ENCODE results near the gene MRTFA.
A peak's percentile ranks its signal among the peaks of the same experiment; 100 is the strongest.
"Not testable (repeated sequence)": the region's sequence is repeated elsewhere in the genome, so short reads cannot be mapped to it uniquely, and the experiment has no call there.

Gene MRTFA

GRCh38 chr22:40636380-40637182 is at the start of gene MRTFA:
Gene MRTFA, minus strand, starts transcription at chr22:40636719.
- DNase-seq = peak; percentile 100

DNA sequence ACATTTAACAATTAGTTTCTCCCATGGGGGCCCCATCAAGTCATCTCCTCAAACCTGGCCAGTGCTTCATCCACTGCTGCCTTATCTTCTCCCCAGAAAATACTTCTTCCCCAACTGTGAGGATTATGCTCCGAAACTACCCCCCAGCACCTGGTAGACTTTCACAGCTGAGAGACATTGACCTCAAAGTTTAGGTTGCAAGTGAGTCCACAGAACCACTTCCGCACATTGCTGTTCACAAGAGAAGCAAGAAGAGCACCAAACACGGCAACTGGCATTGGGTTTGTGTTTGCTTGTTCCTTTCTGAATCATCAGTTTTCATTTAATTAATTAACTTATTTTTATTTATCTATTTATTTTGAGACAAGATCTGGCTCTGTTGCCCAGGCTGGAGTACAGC is 48.9 kb upstream of the MRTFA start:
- no peak for DNase-seq

- DNase-seq = no peak
Observed at GRCh38 chr22:40684728-40685127, 48.2 kb upstream of the MRTFA start.

- DNase-seq = no peak
Observed at GRCh38 chr22:40681451-40681850, 44.9 kb upstream of the MRTFA start.

GRCh38 chr22:40680819-40681183 is 44.3 kb upstream of the MRTFA start:
- no peak for DNase-seq

DNA sequence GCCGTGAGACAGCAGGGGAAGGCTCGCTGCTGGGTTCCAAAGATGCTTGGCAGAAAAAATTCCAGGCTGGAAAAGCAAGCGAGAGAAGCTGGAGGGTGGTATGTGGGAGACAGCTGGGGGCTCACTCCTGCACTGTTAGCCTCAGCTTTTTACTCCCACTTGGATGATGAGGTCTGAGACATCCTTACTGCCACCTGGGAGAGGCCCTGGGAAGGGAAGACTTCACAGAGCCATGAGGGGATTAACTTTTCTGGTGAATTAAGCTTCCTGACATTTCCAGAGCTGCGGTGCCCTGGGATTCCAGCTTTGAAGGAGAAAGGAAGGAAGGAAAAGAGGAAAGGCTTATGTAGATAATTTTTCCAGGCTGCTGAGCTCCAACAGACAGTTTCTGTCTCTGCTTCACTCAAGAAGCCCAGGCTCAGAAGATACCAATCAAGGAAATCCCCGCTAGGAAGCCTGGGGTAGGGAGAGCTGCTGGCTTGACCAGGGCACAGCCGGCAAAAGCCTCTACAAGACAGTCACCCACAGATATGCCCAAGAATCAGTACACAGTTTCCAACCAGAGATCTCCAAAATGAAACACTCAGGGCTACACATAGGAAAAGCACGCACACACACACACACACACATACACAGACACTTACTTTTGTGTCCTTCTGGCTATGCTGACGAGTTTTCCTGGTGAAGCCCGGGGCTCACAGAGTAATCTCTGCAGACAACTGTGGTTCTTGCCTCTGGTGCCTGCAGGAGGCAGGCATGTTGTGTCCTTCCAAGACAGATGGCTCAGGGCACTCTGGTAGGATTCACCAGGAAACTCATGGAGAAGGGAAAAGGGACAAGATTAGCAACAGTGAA is 43.7 kb upstream of the MRTFA start:
- DNase-seq = no peak

GRCh38 chr22:40679249-40679963 is 42.9 kb upstream of the MRTFA start, which contains the start of gene MCHR1:
Gene MCHR1, plus strand, starts transcription at chr22:40679484. Its CDS starts 169 bp downstream, at chr22:40679653.
- no peak for DNase-seq

GRCh38 chr22:40678493-40679248 is 42.2 kb upstream of the MRTFA start:
- DNase-seq = no peak

- no peak for DNase-seq
Observed at GRCh38 chr22:40676644-40677043, 40.1 kb upstream of the MRTFA start.

DNA sequence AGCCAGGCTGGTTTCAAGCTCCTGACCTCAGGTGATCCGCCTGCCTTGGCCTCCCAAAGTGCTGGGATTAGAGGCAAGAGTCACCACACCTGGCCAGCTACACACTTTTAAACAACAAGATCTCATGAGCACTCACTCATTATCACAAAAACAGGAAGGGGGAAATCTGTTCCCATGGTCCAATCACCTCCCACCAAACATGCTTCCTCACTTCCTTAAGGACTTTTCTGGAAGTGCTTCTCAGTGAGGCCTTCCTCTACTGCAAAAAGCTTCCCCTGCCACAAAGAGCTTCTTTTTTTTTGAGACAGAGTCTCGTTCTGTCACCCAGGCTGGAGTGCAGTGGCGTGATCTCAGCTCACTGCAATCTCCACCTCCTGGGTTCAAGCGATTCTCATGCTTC is 39.6 kb upstream of the MRTFA start:
- DNase-seq = not testable (repeated sequence)

GRCh38 chr22:40674274-40674673 is 37.8 kb upstream of the MRTFA start:
- no peak for DNase-seq

DNA sequence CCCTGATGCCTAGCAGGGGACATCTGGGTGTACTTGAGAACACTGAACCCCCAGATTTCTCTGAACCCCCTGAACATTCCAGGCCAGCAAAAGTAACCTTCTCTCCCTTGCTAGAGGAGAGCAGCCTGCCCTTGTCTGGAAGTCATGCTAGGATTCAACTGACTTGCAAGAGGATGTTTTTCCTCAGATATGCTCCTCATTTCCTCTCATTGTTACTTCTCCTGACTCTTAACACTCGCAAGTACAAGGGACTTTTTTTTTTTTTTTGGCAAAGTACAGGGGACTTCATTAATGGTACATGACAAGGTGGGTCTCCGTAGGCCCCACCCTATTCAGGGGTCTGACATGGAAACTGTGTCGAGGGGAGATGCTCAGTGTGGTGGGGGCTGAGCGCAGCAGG is 36.5 kb upstream of the MRTFA start:
- DNase-seq = no peak

DNA sequence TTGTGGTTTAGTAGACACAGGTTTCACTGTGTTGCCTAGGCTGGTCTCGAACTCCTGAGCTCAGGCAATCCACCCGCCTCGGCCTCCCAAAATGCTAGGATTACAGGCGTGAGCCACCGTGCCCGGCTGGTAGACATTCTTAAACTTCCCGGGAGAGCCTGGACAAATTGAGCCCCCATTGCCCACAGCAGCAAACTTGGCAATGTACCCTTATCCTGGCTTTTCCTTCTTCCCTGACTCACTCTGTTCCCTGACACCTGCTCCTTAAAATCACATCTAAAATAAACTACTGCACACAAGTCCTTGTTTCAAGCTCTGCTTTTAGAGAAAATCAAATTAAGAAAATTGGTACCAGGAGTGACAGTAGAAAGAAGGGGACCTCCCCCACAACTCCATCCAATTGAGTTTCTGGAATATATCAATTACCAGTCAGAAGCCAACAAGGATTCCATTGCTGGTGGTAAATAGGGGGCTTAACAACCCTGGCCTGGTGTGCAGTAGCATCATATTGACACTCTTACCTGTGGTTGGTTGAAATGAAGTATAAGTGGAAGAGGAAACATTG is 35.4 kb upstream of the MRTFA start:
- DNase-seq = no peak

DNA sequence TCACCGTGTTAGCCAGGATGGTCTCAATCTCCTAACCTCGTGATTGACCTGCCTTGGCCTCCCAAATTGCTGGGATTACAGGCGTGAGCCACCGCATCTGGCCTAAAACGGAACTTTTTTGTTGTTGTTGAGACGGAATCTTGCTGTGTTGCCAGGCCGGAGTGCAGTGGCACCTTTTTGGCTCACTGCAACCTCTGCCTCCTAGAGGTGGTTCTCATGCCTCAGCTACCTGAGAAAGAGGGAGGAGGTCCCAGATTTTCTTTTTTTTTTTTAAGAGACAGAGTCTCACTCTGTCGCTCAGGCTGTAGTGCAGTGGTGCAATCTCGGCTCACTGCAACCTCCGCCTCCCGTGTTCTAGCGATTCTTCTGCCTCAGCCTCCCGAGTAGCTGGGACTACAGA is 34.9 kb upstream of the MRTFA start:
- DNase-seq = no peak

DNA sequence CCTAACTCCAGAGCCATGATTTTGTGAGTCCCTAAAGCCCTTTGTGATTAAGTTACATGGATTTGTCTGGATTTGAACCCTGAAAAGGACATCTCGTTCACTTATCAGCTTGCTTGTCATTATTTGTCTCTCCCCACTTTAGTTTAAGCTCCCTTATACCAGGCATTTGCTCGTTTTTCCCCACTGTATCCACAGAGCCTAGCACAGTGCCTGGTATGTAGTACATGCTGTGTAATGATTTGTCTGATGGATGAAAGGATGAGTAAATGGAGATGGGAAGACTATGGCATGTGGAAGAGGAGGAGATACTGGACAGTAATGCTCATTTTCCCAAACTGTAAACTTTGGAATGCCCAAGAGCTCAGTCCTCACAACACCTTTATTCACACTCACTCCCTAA is 33.5 kb upstream of the MRTFA start:
- DNase-seq = no peak

- no peak for DNase-seq
Observed at GRCh38 chr22:40668611-40669411, 32.3 kb upstream of the MRTFA start.

DNA sequence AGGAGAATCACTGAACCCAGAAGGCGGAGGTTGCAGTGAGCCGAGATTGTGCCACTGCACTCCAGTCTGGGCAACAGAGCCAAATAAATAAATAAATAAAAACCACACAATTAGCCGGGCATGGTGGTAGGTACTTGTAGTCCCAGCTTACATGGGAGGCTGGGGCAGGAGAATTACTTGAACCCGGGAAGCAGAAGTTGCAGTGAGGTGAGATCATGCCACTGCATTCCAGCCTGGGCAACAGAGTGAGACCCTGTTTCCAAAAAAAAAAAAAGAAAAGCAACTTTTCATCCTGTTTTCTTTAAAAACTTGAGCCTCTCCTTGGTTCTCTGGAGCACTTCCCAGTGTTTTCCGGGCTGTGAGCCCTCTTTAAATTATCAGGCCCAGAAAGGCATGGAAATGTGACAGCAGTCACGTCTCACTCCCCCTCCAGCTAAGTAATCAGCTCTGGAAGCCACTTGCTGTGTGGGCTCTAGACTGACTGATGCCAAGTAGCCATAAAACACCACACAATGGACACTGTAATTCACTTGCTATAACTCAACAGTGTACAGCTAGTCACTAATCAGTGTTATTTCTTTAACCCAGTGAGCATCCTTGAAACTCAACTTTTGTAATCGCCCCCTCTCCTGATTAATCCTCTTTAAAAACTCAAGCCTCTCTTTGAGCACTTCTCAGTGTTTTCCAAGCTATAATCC is 29.8 kb upstream of the MRTFA start:
- DNase-seq = no peak

- no peak for DNase-seq
Observed at GRCh38 chr22:40665312-40665711, 28.8 kb upstream of the MRTFA start.

DNA sequence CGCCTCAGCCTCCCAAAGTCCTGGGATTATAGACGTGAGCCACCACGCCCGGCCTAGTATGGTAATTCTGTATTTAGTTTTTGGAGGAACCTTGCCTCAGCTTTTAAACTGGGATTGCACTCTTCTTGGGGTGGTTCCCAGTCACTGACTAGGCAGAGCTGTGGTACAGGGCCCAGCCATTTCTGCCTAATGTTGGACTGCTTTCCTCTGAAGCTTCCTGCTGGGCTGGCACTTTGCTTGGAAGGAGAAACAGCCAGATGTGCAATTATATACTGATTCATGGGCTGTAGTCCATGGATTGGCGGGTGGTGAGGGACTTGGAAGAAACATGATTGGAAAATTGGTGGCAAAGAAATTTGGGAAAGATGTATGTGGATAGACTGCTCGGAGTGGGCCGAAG is 25.2 kb upstream of the MRTFA start:
- DNase-seq = no peak

GRCh38 chr22:40660730-40661129 is 24.2 kb upstream of the MRTFA start:
- no peak for DNase-seq

GRCh38 chr22:40659166-40659565 is 22.6 kb upstream of the MRTFA start:
- DNase-seq = no peak

Data from hematopoietic multipotent progenitor cell treated with erythropoietin and hydrocortisone succinate and interleukin-3 and kit ligand, for 6 days (in vitro differentiated cells).